Left colon (tissue), 2 donors: Measurements from ENCODE around the gene CLASP1. TPM values are rescaled to one million over a fixed set of nuclear protein-coding genes. Genes with fewer than 3 reads are reported as not detected.
A peak's percentile ranks its signal among the peaks of the same experiment; 100 is the strongest.
"Not testable (repeated sequence)": the region's sequence is repeated elsewhere in the genome, so short reads cannot be mapped to it uniquely, and the experiment has no call there.

ENCODE experiments used
- ATAC-seq: fragments of 200-7000 bp; cut with Tn5 transposase; one replicate; pipeline ENCODE4 v1.9.1; 2020; ENCODE audit warnings: mild to moderate bottlenecking, moderate library complexity
- DNase-seq, 2 donors: peaks; one replicate each; pipeline ENCODE4 v3.0.0-alpha.2; 2020
- intact Hi-C, 2 donors: fragments of 100-400 bp; cut with DNase I in 1 of 2; cut with micrococcal nuclease in 1 of 2; formaldehyde crosslinking; loops; one replicate each; pipeline versions ENCODE4 v1.11.2 to v1.14.0; 2022; cut with DNase I, micrococcal nuclease
- total RNA-seq, 2 donors: library from RNA; stranded (reverse); fragmentation: NEBNext Ultra II Directional; extraction: Animal tissue kit (Norgen Biotek cat#: 25700); gene quantifications; one replicate each; pipeline ENCODE4 v1.2.1, GENCODE V29; 2021
- donor health status: DM: no; HTN: no; CAD: no.
- donor health status: DM: yes; HTN: yes; CAD: no.

CLASP1 gene
- total RNA-seq, 2 donors from 2014 or later: 33.8 to 36.1 TPM

GRCh38 chr2:121563754-121564153, 85.5 kb downstream of the CLASP1 start:
- DNase-seq, intact Hi-C loops, ATAC-seq: not testable (repeated sequence)

DNA sequence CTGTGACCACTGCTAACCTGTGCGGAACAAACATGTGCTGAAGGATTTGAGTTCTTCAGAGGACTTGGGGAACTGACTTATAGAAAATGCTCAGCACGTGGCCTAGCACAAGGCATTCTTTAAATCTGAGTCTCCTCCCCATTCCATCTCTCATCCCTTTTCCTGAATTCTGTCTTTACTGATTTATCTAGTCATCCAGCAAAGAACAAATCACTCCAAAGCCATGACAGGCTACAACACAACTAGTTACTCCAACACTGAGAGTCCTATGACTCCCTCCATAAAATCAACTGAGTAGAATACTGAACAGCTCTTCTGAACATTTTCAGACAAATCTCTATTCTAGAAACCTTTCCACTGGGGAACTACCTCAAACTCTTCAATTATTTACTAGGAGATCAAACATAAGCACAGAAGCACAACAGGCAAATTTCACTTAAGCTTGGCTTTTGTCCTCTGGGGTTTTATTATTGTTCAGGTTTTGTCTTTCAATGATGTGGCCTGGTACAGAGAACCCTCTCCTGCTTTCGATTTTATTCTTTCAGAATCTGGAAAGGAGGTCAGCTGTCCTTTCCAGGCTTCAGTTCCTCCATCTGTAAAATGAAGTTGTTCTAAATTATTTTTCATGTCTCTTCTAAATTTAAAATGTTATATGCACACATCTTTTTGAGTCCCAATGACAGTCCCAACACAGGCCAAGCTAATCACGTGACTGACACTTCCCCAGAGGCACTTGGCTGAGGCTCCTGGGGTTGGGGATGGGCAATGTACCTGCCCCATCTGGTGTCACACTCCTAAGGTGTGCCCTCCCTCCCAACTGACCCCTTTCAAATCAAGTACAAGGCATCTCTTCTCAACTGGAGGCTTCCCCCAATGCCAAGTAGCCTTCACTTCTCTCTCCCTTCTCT, 86.7 kb downstream of the CLASP1 start:
- no peak for ATAC-seq
- intact Hi-C loops: no loop called here
- DNase-seq: no peak

GRCh38 chr2:121561617-121562268, 87.5 kb downstream of the CLASP1 start:
- no peak for ATAC-seq
- intact Hi-C loops: no loop called here
- no peak for DNase-seq

- no peak for DNase-seq
- intact Hi-C loops: no loop called here
- no peak for ATAC-seq
Observed at GRCh38 chr2:121558329-121558728, 90.9 kb downstream of the CLASP1 start.

DNA sequence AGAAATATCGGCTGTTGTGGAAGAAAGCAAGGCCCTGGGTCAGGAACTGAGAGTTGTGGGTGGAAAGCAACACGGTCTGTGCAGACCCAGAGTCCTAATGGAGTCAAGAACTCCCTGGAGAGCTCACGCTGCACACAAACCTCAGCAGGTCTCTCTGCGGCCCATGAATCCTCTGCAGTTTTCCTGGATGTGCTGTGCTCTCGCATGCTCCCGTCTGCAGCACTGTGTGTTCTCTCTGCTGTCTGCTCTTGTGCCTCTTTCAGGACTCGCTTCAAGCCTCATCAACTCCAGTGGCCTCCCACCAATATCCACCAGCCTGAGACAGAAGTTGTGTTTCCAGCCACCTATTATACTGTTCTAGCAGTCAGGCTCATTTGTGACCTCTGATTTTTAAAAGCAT, 94.3 kb downstream of the CLASP1 start:
- DNase-seq (no peak), ATAC-seq (no peak)
- intact Hi-C loops: no loop called here

DNA sequence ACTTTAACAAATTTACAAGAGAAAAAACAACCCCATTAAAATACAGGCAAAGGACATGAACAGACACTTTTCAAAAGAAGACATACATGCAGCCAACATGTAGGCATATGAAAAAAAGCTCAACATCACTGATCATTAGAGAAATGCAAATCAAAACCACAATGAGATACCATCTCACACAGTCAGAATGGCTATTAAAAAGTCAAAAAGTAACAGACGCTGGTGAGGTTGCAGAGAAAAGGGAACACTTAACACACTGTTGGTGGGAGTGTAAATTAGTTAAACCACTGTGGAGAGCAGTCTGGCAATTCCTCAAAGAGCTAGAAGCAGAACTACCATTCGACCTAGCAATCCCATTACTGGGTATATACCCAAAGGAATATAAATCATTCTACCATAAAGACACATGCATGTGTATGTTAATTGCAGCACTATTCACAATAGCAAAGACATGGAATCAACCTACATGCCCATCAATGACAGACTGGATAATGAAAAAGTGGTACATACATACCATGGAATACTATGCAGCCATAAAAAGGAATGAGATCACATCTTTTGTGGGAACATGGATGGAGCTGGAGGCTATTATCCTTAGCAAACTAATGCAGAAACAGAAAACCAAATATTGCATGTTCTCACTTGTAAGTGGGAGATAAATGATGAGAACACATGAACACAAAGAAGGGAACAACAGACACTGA, 96.6 kb downstream of the CLASP1 start:
- DNase-seq, intact Hi-C loops, ATAC-seq: not testable (repeated sequence)

DNA sequence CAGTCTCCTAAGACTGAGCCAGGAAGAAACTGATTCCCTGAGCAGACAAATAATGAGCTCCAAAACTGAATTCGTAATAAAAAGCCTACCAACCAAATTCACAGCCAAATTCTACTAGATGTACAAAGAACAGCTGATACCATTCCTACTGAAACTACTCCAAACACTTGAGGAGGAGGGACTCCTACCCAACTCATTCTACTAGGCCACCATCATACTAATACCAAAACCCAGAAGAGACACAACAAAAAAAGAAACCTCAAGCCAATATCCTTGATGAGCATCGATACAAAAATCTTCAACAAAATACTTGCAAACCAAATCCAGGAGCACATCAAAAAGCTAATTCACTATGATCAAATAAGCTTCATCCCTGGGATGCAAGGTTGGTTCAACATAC, 98.6 kb downstream of the CLASP1 start:
- no peak for DNase-seq
- intact Hi-C loops: no loop called here
- no peak for ATAC-seq

GRCh38 chr2:121547646-121548045, 101.6 kb downstream of the CLASP1 start:
- DNase-seq (no peak), ATAC-seq (no peak)
- intact Hi-C loops: no loop called here

DNA sequence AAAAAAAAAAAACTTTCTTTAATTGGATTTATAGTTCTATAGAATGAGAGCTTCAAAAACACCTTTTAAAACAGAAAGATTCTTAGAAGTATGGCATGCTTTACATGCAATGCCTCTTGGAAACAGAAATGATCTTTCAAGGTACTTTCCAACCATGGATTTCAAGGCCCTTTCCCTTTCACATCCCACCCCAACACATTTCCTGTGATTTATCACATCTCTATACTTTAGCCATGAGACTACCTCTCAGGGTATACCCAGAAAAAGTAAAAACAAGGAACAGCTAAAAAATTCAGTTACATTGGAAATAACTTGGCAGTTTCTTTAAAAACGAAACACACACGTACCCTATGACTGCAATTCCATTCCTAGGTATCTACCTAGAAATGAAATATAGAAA, 103.3 kb downstream of the CLASP1 start:
- ATAC-seq (no peak), DNase-seq (no peak)
- intact Hi-C loops: no loop called here

GRCh38 chr2:121545257-121545656, 104.0 kb downstream of the CLASP1 start:
- no peak for ATAC-seq
- intact Hi-C loops: no loop called here
- DNase-seq: no peak

- DNase-seq (no peak), ATAC-seq (no peak)
- intact Hi-C loops: no loop called here
Observed at GRCh38 chr2:121541495-121541894, 107.8 kb downstream of the CLASP1 start.

GRCh38 chr2:121539750-121540469, 109.4 kb downstream of the CLASP1 start:
- ATAC-seq: no peak
- intact Hi-C loops: loop anchor here in 1 of 2 donors (10.0 kb wide), 1 partner anchor 105 kb away; the partner anchor contains the start of gene CLASP1
- no peak for DNase-seq

DNA sequence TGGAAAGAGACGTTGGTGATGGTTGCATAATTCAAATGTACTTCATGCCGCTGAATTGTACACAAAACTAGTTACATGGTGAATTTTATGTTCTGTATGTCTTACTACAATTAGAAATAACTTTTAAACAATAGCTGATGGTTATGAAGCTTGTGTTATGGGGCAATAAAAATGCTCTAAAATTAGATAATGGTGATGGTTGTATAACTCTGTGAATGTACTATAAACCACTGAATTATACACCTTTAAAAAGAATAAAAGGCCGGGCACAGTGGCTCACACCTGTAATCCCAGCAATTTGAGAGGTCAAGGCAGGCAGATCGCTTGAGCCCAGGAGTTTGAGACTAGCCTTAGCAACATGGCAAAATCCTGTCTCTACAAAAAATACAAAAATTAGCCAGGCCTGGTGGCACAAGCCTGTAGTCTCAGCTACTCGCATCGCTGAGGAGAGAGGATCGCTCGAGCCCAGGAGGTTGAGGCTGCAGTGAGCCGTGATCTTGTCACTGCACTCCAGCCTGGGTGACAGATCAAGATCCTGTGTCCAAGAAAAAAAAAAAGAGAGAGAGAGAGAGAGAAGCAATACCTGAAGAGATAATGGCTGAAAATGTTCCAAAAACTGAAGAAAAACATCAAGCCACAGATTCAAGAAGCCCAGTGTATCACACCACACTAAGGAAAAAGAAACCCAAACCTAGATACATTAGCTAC, 112.3 kb downstream of the CLASP1 start:
- intact Hi-C loops: loop anchor here in 1 of 2 donors (10.0 kb wide), 1 partner anchor 108 kb away; the partner anchor contains the start of gene CLASP1
- no peak for DNase-seq
- peak; percentile 76 for ATAC-seq

GRCh38 chr2:121536347-121536746, 112.9 kb downstream of the CLASP1 start:
- ATAC-seq: peak; percentile 12
- intact Hi-C loops: loop anchor here in 1 of 2 donors (10.0 kb wide), 1 partner anchor 108 kb away; the partner anchor contains the start of gene CLASP1
- no peak for DNase-seq

DNA sequence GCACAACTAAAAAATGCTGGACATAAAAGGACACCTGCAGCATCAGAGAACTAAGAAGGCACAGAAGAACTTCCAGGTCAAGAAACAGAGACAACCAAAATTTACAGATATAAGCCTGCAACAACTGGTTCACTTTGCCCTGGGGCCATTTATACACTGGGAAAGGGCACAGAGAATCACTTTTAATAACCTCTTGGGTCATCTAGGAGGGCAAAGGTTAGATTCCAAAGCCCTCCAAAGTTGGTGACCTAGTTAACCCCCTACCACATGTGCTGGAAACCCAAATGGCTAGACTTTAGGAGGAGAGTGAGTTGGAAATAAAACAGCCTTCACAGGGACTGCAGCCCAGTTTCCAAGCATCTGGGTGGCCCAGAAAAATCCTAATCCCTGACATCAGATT, 115.3 kb downstream of the CLASP1 start:
- intact Hi-C loops: loop anchor here in 1 of 2 donors (10.0 kb wide), 1 partner anchor 111 kb away; the partner anchor contains the start of gene CLASP1
- DNase-seq: no peak
- ATAC-seq: no peak

DNA sequence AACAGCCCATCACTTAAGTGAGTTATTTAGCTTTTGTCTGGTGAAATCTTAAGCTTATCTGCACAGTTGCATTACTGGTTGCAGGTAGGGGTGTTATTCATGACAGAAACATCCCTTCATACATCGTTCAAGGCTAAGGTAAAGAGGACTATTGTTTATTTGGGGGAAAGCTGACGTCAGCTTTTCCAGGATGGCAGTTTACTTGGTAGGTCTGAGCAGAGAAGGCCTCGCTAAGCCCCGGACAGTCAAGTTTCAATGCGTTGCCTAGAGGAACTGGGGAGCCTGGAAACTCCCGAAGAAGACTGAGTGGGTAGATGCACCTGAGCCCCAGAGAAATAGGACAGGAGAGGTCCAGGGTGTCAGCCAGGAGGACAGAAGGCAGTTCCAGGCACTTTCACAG, 116.4 kb downstream of the CLASP1 start:
- no peak for ATAC-seq
- no peak for DNase-seq
- intact Hi-C loops: loop anchor here in 1 of 2 donors (10.0 kb wide), 1 partner anchor 112 kb away; the partner anchor contains the start of gene CLASP1

- DNase-seq (no peak), ATAC-seq (no peak)
- intact Hi-C loops: loop anchor here in 1 of 2 donors (10.0 kb wide), 1 partner anchor 112 kb away; the partner anchor contains the start of gene CLASP1
Observed at GRCh38 chr2:121532347-121532766, 116.9 kb downstream of the CLASP1 start.
